GM18907 (cell line): ENCODE data around the gene CMSS1.
A peak's percentile ranks its signal among the peaks of the same experiment; 100 is the strongest.
"Not testable (repeated sequence)": the region's sequence is repeated elsewhere in the genome, so short reads cannot be mapped to it uniquely, and the experiment has no call there.

Experiments
- ATAC-seq: cut with Tn5 transposase; IDR thresholded peaks from one replicate; pipeline ENCODE4 v1.9.1; 2021; ENCODE audit warnings: mild to moderate bottlenecking, moderate library complexity; ENCODE audit not compliant: unreplicated experiment

CMSS1 gene

DNA sequence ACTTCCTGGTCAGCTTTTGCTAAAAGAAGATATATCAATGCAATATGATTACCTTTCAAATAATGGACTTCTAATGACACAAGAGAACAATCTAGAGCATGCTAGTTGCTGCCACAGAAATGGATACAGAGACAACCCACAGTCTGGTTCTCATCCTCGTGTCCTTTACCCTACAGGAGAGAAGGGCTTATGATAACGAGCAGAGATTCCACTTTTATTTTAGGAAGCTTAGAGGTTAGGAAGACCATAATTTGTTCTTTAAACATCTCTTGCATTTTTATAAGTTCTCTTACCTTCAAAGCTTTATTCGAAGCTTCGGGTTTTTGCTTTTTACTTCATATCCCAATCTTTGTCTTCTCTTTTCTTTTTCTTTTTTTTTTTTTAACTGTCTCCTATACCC is 257.5 kb downstream of the CMSS1 start:
- no peak for ATAC-seq

DNA sequence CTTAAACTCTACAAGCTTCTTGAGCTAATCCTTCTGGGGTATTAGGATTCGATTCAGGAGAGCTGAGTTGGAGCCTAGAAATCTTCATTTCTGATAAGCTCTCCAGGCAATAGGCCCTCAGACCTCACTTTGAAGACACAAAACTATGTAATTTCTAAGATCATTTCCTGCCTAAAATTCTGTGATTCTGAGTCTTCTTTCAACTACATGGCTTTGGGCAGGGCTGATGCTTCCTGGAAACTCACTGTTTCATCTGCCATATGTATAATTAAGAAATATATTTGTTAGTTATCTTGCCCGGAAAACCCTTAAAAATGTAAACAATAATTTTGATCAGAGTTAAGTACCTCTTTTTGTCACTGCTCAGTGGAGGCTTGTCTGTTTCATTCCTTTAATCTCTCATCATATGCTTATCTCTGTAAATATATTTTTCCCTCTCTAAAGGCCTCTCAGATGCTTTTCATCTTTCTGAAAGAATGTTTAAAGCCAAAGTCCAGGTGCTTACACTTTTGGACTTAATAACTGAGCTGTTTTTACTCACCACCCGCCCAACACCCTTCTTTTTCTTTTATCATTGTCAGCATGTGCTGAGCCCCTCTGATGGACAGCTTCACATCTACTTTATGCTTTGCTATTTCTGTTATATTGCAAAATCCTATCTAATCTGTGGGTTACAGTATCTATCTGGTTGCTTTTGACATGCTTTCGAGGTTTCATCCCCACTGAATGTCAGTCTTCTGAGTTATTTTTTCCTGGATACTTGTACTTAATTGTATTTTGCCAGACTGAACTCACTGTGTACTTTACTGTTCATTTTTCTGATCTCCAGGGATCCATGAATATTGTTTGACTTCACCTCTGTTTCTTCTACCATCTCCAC is 258.4 kb downstream of the CMSS1 start:
- no peak for ATAC-seq

DNA sequence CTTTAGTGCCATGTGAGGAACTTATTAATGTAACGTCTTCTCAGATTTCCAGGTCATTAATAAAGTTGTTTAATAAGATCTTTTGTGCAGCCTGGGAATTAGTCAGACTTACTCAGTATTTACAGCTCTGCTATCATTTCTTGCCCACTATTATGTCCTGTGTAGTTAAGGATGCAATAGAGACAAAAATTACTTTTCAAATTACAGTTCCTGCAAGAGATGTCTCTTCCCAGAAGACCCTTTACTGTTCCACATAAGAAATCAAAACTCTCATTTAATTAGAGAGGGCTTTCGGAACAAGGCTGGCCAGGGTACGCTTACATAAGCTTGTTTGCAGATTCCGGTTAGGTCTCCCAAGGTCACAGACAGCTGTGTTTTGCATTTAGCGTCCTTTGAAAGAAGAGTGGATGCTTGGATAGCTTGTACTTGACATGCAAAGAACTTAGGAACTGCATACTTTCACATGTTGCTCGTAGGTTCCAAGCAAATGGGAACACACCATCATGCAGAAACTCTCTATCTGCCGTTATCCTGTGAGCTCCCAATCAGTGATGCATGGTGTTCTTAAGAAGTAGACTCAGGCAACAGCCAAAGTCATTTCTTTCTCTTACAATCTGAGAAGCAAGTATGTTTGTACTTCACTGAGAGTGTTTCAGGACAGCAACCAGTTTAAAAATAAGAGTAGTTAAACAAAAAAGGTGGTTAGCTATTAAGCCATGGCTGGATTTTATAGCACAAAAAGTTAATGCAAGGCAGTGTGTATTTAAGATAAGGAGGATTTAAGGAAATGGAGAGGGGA is 259.3 kb downstream of the CMSS1 start:
- ATAC-seq = no peak

DNA sequence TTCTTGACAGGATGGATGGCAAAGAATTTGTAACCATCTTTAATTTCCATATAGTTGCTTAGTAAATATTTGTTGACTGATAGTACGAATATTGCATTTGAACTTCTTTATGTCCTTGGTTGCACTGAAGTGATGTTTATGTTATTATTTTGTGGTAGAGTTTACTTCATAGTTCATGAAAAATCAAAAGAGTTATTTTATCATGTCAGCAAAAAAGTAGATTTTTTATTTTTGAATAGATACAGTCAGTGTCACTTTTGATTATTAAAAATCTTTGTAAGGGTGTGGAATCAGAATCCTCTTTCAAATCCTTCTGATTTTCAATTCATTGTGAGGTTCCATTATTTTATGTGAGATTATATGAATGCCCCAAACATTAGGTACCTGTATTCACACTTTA is 261.7 kb downstream of the CMSS1 start:
- no peak for ATAC-seq

DNA sequence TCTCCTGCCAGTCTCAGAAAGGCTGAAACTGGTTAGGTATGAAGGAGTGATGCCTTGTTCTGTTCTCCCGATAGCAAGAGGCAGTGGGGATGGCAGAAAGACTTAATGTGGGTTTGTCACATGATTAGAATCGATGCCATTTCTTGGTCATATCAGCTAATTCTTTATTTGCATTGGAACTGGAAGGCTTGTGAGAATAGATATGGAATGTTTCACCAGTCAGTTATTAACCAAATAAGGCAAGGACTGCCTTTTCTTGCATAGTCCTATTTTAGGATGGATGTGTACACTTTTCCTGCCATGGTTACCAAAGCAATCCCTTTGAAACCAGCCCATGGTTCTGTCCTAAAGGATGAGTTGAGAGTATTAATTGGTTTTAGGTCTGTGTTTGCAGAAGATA is 262.9 kb downstream of the CMSS1 start:
- ATAC-seq = no peak

DNA sequence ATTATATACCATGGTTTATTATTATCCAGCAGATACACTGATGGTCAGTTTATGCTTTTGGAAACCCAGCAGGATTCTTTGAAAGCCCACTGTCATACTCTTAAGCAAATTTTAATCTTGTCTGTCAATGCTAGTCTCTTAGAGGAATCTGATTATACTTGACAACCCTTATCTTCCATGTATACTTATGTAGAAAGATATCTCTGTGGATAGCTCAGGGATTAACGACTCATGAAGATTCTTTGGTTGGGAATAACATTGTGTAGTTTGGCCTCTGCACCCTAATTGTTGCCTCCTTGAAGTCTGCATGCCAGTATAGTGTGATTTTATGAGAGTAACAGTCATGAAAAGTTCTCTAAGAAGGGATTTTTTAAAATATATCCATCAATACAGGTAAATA is 263.6 kb downstream of the CMSS1 start:
- no peak for ATAC-seq

DNA sequence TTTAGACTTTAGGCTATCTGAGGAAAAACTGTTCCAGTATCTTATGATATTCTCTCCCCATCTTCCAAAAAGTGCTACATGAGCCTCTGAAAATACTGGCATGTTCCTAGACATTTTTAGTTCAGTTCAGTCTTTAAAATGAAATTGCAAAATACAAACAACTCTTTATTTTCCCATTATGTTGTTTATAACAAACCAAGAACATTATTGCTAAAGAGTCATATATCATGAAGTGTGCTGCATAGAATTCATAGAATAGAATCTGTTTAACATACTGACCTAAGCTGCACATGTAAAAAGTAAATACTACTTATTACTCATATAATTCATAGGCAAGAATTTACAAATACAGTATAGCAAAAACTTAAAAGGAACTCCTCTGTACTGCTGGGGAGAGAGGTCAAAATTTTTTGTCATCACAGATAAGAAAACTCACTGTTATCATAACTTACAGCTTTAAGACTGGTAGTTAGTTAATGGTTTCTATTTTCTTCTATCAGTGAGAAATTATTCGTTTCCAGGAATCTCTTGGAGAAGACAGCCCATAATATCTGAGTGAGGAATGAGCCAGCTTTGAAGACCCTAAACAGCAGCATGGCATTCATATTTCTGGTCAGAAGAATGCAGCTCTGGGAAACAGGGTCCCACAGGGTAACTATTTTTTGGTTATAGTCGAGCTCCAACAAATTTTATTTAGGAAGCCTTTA is 264.5 kb downstream of the CMSS1 start:
- no peak for ATAC-seq

DNA sequence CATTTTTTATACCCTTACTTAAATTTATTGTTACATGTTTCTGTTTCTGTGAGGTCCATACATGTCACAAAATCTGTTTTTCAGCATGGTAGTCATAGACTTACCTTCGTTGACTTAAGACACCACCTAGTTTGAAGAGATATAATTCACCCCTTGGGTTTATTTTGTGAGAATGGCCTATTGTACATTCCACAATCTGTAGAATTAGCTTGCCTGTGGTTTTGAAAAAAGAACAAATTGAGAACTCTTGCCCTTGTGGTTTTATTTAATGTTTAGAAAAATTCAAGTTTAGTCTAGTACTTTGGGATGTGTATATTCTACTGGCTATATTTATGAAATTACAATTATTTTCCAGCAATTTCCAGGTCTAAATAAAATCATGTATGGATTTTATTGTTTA is 265.1 kb downstream of the CMSS1 start:
- no peak for ATAC-seq

DNA sequence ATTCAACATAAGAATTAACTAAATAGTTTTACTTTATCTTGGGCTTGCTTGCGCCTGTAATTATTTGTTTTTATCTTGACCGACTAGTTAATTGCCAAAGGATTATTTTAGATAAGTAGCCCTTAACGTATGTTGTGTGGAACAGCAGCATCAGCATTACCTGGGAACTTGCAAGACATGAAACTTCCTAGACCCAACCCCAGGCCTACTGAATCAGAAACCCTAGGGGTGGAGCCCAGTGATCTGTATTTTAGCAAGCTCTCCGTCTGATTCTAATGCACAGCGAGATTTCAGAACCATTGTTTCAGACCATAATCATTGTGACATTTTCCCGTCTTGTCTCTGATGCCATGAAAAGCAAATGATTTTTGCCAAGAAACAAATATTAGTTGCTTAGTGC is 265.5 kb downstream of the CMSS1 start:
- no peak for ATAC-seq

DNA sequence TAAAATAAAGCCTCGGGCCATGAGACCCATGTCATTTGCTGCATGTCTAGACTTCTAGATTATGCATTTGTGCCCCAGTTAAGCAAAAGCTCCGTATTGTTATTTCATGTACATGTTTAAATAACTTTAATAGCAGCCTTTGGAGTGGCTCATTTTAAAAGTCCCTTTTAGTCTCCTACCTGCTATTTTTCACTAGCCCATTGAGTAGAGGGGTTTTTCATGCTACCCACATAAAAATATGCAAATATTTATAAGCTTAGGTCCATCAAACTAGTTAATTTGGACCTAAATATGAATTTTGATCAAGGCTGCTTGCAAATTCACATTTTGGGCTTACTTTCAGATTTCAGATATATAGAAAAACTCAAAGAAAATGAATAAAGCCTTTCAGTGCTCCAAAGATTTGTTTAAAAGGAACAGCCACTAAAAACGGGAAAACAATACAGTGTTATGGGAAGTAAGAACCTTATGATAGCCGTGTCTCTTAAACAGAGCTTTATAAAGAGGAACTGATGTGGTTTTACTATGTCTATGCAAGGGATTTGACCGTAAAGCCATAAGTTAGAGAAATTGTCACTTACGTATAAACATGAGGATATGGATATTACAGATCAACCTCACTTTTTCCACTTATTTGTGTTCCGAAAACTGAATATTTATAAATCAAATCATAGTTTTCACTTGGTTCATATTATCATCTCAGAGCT is 266.6 kb downstream of the CMSS1 start:
- ATAC-seq = no peak

DNA sequence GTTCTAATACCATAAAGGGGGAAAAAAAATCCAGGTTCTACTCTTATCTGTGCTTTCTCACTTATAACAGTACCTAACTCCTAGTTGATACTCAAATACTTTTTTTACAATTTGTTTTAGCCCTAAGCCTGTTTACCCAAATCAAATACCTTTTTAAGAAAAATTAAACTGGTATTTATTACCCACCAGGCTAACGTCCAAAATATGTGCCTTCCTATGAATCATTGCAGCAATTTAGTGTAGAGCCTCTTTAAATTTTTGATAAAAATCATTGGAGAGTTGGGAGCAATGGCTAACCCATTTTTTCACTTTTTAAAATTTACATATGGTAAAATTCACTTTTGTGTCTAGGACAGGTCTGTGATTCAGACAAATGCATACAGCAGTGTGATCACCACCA is 268.7 kb downstream of the CMSS1 start:
- ATAC-seq = no peak

DNA sequence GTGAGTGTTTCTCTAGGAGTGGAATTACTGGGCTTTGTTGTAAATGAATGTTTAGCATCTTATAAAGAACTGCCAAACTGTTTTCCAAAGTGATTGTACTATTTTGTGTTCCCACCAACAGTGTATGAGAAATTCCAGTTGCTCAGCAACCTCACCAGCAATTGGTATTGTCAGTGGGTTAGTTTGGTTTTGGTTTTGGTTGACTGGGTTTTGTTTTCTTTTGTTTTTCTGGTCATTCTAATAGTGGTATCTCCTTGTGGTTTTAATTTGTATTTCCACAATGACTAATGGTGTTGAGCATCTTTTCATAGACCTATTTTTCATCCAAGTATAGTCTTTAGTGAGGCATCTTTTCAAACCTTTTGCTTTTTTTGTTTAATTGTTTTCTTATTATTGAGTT is 269.5 kb downstream of the CMSS1 start:
- peak; percentile 90 for ATAC-seq

DNA sequence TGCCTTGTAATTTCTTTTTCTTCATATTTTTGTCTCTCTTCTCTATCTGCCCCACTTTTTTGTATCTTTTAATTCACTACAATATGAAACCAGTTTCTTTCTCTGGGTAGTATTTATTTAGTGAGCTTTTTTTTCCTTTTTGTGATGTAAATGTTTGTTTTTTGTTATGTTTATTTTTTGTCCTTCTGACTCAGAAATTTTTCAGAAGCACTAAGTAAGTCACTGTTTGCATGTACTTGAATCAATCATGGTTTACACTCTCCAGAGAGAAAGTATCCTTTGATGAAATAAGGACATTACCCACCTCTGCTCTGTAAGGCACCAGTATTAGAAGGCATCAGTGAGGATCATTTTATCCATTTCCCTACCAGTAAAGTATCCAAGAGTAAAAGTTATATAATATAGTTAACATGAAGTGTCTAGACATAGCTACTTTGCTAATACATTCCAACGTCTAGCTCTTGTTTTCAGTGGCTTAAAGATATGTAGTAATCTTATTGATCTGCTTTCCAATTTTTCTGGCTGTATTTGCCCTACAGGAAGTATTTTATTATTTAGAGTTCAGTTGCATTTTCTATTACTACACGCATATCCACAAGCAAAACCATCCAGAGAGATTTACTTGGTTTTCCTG is 271.2 kb downstream of the CMSS1 start:
- no peak for ATAC-seq

DNA sequence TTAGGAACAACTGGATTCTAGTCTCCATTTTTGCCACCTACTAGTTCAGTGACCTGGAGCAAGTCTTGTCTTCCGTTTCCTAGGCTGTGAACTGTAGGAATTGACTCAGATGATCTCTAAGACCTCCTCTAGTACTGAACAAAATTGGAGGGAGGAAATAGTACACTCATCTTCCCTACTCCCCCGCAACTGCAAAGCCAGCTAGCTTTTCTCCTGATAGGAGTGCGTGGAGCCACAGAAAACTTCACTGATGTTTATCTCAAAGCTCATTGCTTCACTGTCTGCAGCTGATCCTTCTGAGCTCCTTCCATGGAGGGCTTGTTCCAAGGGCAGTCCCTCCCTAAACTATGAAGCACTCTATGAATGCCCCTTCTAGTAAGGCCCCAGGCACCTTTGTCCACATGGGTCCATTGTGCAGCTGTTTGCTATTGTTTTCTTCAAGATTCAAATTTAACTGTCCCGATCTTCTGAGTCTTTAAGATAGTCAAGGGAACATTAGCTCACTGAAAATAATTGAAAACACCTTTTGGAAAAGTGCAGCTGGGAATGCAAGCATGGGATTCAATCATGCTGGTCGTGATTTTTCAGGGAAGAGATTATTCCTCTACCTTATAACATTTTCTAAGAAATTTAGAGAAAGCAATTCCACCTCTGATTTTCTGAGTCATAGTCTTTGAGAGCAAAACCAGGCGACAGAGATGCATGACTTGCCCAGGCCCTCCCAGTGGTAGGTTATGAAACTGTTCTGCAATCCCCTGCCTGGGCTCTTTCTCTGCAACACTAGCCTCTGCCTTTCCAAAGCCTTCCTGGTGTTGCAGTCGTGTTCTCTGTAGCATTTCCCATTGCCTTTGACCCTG is 272.4 kb downstream of the CMSS1 start:
- peak; percentile 76 for ATAC-seq

DNA sequence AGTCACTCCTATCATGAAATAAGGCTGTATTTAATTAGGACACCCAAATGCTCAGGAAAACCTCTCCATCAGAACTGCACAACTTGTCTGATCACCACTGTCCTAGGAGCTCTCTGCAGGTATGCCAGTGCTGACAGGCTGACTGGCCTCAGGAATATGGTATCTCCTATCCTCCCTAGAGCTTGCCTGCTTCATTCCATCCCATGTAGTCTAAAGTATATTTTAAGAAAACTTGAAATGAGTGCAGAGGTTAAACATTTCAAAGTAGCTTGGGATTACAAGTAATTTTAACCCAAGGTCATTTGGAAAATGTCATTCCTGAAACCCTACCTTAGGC is 273.0 kb downstream of the CMSS1 start:
- peak; percentile 13 for ATAC-seq

DNA sequence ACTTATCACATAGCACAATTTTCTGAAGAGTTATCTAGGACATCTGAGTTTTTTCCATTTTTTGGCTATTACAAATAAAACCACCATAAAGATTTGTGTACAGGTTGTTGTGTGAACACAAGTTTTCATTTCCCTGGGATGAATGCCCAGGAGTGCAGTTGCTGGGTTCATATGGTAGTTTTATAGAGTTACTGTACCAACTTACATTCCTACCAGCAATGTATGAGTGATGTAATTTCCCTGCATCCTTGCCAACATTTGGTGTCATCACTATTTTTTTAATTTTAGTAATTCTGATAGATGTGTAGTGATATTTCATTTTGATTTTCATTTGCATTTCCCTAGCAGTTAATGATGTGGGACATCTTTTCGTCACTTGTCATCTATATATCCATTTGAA is 276.2 kb downstream of the CMSS1 start:
- no peak for ATAC-seq

DNA sequence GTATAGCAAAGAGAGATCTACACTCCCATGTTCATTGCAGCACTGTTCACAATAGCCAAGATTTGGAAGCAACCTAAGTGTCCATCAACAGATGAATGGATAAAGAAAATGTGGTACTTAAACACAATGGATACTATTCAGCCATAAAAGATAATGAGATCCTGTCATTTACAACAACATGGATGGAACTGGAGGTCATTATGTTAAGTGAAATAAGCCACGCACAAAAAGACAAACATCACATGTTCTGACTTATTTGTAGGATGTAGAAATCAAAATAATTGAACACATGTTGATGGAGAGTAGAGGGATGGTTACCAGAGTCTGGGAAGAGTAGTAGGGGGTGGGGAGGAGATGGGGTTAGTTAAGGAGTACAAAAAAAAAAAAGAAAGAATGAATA is 278.6 kb downstream of the CMSS1 start:
- ATAC-seq = not testable (repeated sequence)

DNA sequence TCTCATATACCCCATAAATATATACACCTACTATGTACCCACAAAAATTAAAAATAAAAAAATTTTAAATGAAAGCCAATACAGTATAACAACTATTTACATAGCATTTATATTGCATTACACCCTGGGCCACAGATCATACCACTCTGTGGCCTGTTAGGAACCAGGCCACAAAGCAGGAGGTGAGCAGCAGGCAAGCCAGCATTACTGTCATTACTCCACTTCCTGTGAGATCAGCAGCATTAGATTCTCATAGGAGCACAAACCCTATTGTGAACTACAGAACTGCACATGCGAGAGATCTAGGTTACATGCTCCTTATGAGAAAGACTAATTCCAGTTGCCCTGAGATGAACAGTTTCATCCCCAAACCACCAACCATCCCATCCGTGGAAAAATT is 279.2 kb downstream of the CMSS1 start:
- ATAC-seq = no peak

DNA sequence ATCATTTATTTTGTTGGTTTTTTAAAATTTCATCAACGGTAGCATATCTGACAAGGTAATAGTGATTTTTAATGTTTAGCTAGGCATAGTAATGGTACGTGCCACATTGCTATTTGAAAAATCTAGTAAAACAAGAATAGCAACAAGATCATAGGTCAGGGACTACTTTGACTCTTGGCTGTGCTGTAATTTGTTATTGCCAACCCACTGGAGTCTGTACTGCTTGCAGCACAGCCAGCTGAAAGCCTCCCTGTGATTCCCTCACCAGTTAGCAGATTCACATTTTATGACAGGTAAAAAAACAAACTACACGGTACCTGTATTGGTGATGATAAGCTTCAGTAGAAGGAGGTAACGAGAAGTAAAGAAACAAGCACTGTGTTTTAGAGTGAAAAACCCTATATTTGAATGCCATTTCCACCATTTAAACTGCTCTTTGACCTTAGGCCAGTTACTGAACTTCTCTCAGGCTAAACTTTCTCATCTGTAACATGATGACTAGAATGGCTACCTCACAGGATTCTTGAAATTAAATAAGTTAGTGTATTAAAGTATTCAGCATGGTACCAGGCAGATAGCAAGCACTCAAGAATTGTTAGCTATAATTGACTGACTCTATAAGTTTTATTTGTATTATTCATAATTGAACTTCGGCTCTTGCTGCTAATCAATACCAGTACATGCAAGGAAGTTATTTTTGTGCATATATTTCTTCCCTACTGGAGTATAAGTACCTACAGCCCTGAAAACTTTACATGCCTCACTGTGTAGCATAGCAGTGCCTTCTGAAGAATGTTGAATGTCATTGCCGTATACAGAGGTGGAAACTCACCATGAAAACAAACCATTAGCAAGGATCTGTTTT is 280.5 kb downstream of the CMSS1 start:
- ATAC-seq = no peak
